ENCODE results near the gene EYS.
"Not testable (repeated sequence)": the region's sequence is repeated elsewhere in the genome, so short reads cannot be mapped to it uniquely, and the experiment has no call there.

The EYS gene

GRCh38 chr6:65088575-65088974, 618.5 kb downstream of the EYS start:
- DNase-seq (ENCODE audit: low read depth in 2 of 2): no peak

GRCh38 chr6:65081756-65082155, 625.3 kb downstream of the EYS start:
- no peak for DNase-seq (ENCODE audit: low read depth in 2 of 2)

GRCh38 chr6:65075705-65076230, 631.3 kb downstream of the EYS start:
- DNase-seq (ENCODE audit: low read depth in 2 of 2): no peak

GRCh38 chr6:65072500-65072899, 634.5 kb downstream of the EYS start:
- DNase-seq (ENCODE audit: low read depth in 2 of 2): no peak

- no peak for DNase-seq (ENCODE audit: low read depth in 2 of 2)
Measured at GRCh38 chr6:65071480-65071879, 635.5 kb downstream of the EYS start.

- no peak for DNase-seq (ENCODE audit: low read depth in 2 of 2)
Measured at GRCh38 chr6:65064844-65065243, 642.2 kb downstream of the EYS start.

GRCh38 chr6:65059568-65059967, 647.5 kb downstream of the EYS start:
- no peak for DNase-seq (ENCODE audit: low read depth in 2 of 2)

- DNase-seq (ENCODE audit: low read depth in 2 of 2): no peak
Measured at GRCh38 chr6:65055545-65055944, 651.5 kb downstream of the EYS start.

GRCh38 chr6:65052626-65053025, 654.4 kb downstream of the EYS start:
- no peak for DNase-seq (ENCODE audit: low read depth in 2 of 2)

GRCh38 chr6:65045801-65046200, 661.2 kb downstream of the EYS start:
- no peak for DNase-seq (ENCODE audit: low read depth in 2 of 2)

- DNase-seq (ENCODE audit: low read depth in 2 of 2): no peak
Measured at GRCh38 chr6:65014006-65014405, 693.0 kb downstream of the EYS start.

- DNase-seq (ENCODE audit: low read depth in 2 of 2): no peak
Measured at GRCh38 chr6:65006788-65007187, 700.2 kb downstream of the EYS start.

GRCh38 chr6:65004283-65004682, 702.7 kb downstream of the EYS start:
- no peak for DNase-seq (ENCODE audit: low read depth in 2 of 2)

GRCh38 chr6:65002882-65003281, 704.1 kb downstream of the EYS start:
- not testable (repeated sequence) for DNase-seq (ENCODE audit: low read depth in 2 of 2)

- no peak for DNase-seq (ENCODE audit: low read depth in 2 of 2)
Measured at GRCh38 chr6:65000815-65001214, 706.2 kb downstream of the EYS start.

- no peak for DNase-seq (ENCODE audit: low read depth in 2 of 2)
Measured at GRCh38 chr6:64998204-64998603, 708.8 kb downstream of the EYS start.

GRCh38 chr6:64996301-64996700, 710.7 kb downstream of the EYS start:
- DNase-seq (ENCODE audit: low read depth in 2 of 2): no peak

GRCh38 chr6:64990652-64991304, 716.2 kb downstream of the EYS start:
- DNase-seq (ENCODE audit: low read depth in 2 of 2): no peak

GRCh38 chr6:64988148-64988547, 718.9 kb downstream of the EYS start:
- no peak for DNase-seq (ENCODE audit: low read depth in 2 of 2)

- DNase-seq (ENCODE audit: low read depth in 2 of 2): no peak
Measured at GRCh38 chr6:64987066-64987465, 720.0 kb downstream of the EYS start.

- DNase-seq (ENCODE audit: low read depth in 2 of 2): no peak
Measured at GRCh38 chr6:64985726-64986125, 721.3 kb downstream of the EYS start.

- DNase-seq (ENCODE audit: low read depth in 2 of 2): no peak
Measured at GRCh38 chr6:64984948-64985347, 722.1 kb downstream of the EYS start.

- DNase-seq (ENCODE audit: low read depth in 2 of 2): no peak
Measured at GRCh38 chr6:64983089-64983488, 723.9 kb downstream of the EYS start.

GRCh38 chr6:64973142-64973541, 733.9 kb downstream of the EYS start:
- DNase-seq (ENCODE audit: low read depth in 2 of 2): no peak
